HepG2 (cell line): ENCODE measurements around the gene HNRNPA1. TPM values are rescaled to one million over a fixed set of nuclear protein-coding genes. Genes with fewer than 3 reads are reported as not detected.

Experiments
- FIP1L1 ChIP-seq: fragments of 200-400 bp; formaldehyde crosslinking; IDR thresholded peaks from 2 replicates; pipeline ENCODE4 v1.6.1; 2018; ENCODE audit warnings: low read depth, mild to moderate bottlenecking, low read length, moderate library complexity, borderline replicate concordance; ENCODE audit not compliant: insufficient read depth
- FOXK2 ChIP-seq: fragments of 450-650 bp; IDR thresholded peaks from 2 replicates; pipeline ENCODE4 v1.6.1; 2016
- GRHL1 ChIP-seq: sonication (generic); formaldehyde crosslinking; conservative IDR thresholded peaks from 2 replicates; pipeline ENCODE4 v1.8.0; 2022; ENCODE audit warnings: missing genetic modification reagents
- IRX3 ChIP-seq: sonication (generic); formaldehyde crosslinking; IDR thresholded peaks from 2 replicates; pipeline ENCODE4 v1.8.1; 2023; ENCODE audit warnings: mild to moderate bottlenecking, low read depth, missing genetic modification reagents, borderline replicate concordance
- KLF12 ChIP-seq: sonication (generic); formaldehyde crosslinking; IDR thresholded peaks from 2 replicates; pipeline ENCODE4 v1.4.0; 2020; ENCODE audit warnings: missing genetic modification reagents, borderline replicate concordance
- MEIS2 ChIP-seq: sonication (generic); formaldehyde crosslinking; IDR thresholded peaks from 2 replicates; pipeline ENCODE4 v1.9.0; 2021; ENCODE audit warnings: mild to moderate bottlenecking, missing genetic modification reagents
- MLX ChIP-seq: IDR thresholded peaks from 2 replicates; pipeline ENCODE4 v1.6.1; 2016
- NFYC ChIP-seq: IDR thresholded peaks from 2 replicates; pipeline ENCODE4 v1.6.1; 2016; ENCODE audit warnings: missing genetic modification reagents, missing compliant biosample characterization
- PHF20 ChIP-seq: sonication (generic); formaldehyde crosslinking; IDR thresholded peaks from 2 replicates; pipeline ENCODE4 v1.5.0; 2020; ENCODE audit warnings: mild to moderate bottlenecking, missing genetic modification reagents
- POGK ChIP-seq: sonication (generic); formaldehyde crosslinking; conservative IDR thresholded peaks from 2 replicates; pipeline ENCODE4 v1.8.0; 2022; ENCODE audit warnings: mild to moderate bottlenecking, moderate library complexity, missing genetic modification reagents
- SMARCE1 ChIP-seq: fragments of 450-650 bp; IDR thresholded peaks from 2 replicates; pipeline ENCODE4 v1.6.1; 2017; ENCODE audit warnings: borderline replicate concordance
- ZBTB33 ChIP-seq: sonication (generic); formaldehyde crosslinking; IDR thresholded peaks from 2 replicates; pipeline ENCODE4 v1.4.0; 2020; ENCODE audit warnings: missing genetic modification reagents
- ZMAT3 ChIP-seq: sonication (generic); formaldehyde crosslinking; conservative IDR thresholded peaks from 2 replicates; pipeline ENCODE4 v1.7.0; 2021; ENCODE audit warnings: missing genetic modification reagents
- ZMAT5 ChIP-seq: sonication (generic); formaldehyde crosslinking; IDR thresholded peaks from 2 replicates; pipeline ENCODE4 v1.5.0; 2020; ENCODE audit warnings: mild to moderate bottlenecking, low read depth, missing genetic modification reagents, borderline replicate concordance
- ZMYM3 ChIP-seq: sonication (generic); formaldehyde crosslinking; IDR thresholded peaks from 2 replicates; pipeline ENCODE4 v1.5.1; 2020; ENCODE audit warnings: mild to moderate bottlenecking, missing genetic modification reagents
- ZNF142 ChIP-seq: sonication (generic); formaldehyde crosslinking; IDR thresholded peaks from 2 replicates; pipeline ENCODE4 v1.4.0; 2020; ENCODE audit warnings: missing genetic modification reagents
- ZNF577 ChIP-seq: sonication (generic); formaldehyde crosslinking; IDR thresholded peaks from 2 replicates; pipeline ENCODE4 v1.4.0; 2020; ENCODE audit warnings: mild to moderate bottlenecking, low read depth, missing genetic modification reagents, borderline replicate concordance
- polyA plus RNA-seq, 8 experiments: library from polyadenylated mRNA; depleted of rRNA in 3 of 8; stranded (reverse) in 7 of 8; unstranded in 1 of 8; fragments of >200 nt; fragmentation: Illumina TruSeq in 4 of 8; extraction: Trizol in 4 of 8; gene quantifications; 2 replicates each; pipeline versions ENCODE4 v1.2.1 to v1.2.3, GENCODE V29; 2011 to 2016; ENCODE audit warnings: low read depth in 4 of 8, missing spikeins in 1 of 8, mixed read lengths in 1 of 8; ENCODE audit not compliant: insufficient read depth in 1 of 8
- total RNA-seq, 5 experiments: library from RNA; depleted of rRNA; stranded (reverse); fragments of >200 nt; fragmentation: Illumina TruSeq; extraction: Trizol; gene quantifications; 2 replicates each; pipeline ENCODE4 v1.2.3, GENCODE V29; 2016; ENCODE audit warnings: low read depth in 1 of 5

The HNRNPA1 gene
- total and polyA plus RNA-seq, 2 of the 13 experiments (the other 11 are each of a cell fraction or from before 2014, with no cell fraction given), result 535 to 1,820 TPM

- TF ChIP-seq MLX (CRISPR knock-in tag), result no peak
- TF ChIP-seq ZNF142 (CRISPR knock-in tag), result peak; percentile 61; the same call in 1 of the 2 replicates
- TF ChIP-seq MEIS2 (CRISPR knock-in tag), result no peak
- TF ChIP-seq NFYC (CRISPR knock-in tag), result no peak
- TF ChIP-seq KLF12 (CRISPR knock-in tag), result no peak
- no peak for TF ChIP-seq FOXK2
- TF ChIP-seq ZMAT5 (CRISPR knock-in tag), result no peak
- no peak for TF ChIP-seq PHF20 (CRISPR knock-in tag)
- TF ChIP-seq GRHL1 (CRISPR knock-in tag), result no peak
- no peak for TF ChIP-seq ZMAT3
- TF ChIP-seq SMARCE1, result no peak
- no peak for TF ChIP-seq ZBTB33 (CRISPR knock-in tag)
- TF ChIP-seq ZNF577 (CRISPR knock-in tag), result no peak
- no peak for TF ChIP-seq POGK (CRISPR knock-in tag)
- peak; percentile 19; the same call in 1 of the 2 replicates for TF ChIP-seq ZMYM3 (CRISPR knock-in tag)
- no peak for TF ChIP-seq IRX3 (CRISPR knock-in tag)
- no peak for TF ChIP-seq FIP1L1
Observed at GRCh38 chr12:54300732-54301427, 20.4 kb downstream of the HNRNPA1 start, which contains the start of gene NFE2 (continued).
